Activated CD8-positive, alpha-beta memory T cell treated with anti-CD3 and anti-CD28 coated beads for 48 hours (primary cell): Measurements from ENCODE around the gene CCDC86.
"Not testable (repeated sequence)": the region's sequence is repeated elsewhere in the genome, so short reads cannot be mapped to it uniquely, and the experiment has no call there.

Source experiments
- DNase-seq, 3 experiments: peaks; one replicate each; pipeline ENCODE4 v3.0.0-alpha.2; 2020; ENCODE audit warnings: low read depth in 2 of 3, low spot score in 2 of 3

Gene CCDC86

GRCh38 chr11:60841797-60842667, at the start of gene CCDC86:
Gene CCDC86 (plus strand): TSS chr11:60842113. CDS start chr11:60842125, 12 bp downstream.
- peak; percentile 98 to 100 (median 99) for DNase-seq

GRCh38 chr11:60792521-60792920, 49.4 kb upstream of the CCDC86 start:
- no peak for DNase-seq

- no peak for DNase-seq
Measured at GRCh38 chr11:60795291-60795690, 46.6 kb upstream of the CCDC86 start.

GRCh38 chr11:60797846-60798630, 43.9 kb upstream of the CCDC86 start:
- no peak for DNase-seq

GRCh38 chr11:60798631-60799030, 43.3 kb upstream of the CCDC86 start:
- DNase-seq, result no peak

GRCh38 chr11:60801194-60801593, 40.7 kb upstream of the CCDC86 start:
- DNase-seq, result no peak

- no peak for DNase-seq
Measured at GRCh38 chr11:60803273-60803936, 38.5 kb upstream of the CCDC86 start.

- no peak for DNase-seq
Measured at GRCh38 chr11:60809249-60809648, 32.7 kb upstream of the CCDC86 start.

- DNase-seq, result no peak
Measured at GRCh38 chr11:60809691-60810090, 32.2 kb upstream of the CCDC86 start.

GRCh38 chr11:60810151-60810550, 31.8 kb upstream of the CCDC86 start:
- DNase-seq, result no peak

- no peak for DNase-seq
Measured at GRCh38 chr11:60810569-60810968, 31.3 kb upstream of the CCDC86 start.

- DNase-seq, result no peak
Measured at GRCh38 chr11:60813324-60813723, 28.6 kb upstream of the CCDC86 start.

- no peak for DNase-seq
Measured at GRCh38 chr11:60814112-60814511, 27.8 kb upstream of the CCDC86 start.

GRCh38 chr11:60816590-60817157, 25.2 kb upstream of the CCDC86 start:
- DNase-seq, result no peak

GRCh38 chr11:60818057-60818456, 23.9 kb upstream of the CCDC86 start:
- DNase-seq, result no peak

GRCh38 chr11:60821827-60822599, 19.9 kb upstream of the CCDC86 start:
- no peak for DNase-seq

GRCh38 chr11:60823745-60824306, 18.1 kb upstream of the CCDC86 start:
- not testable (repeated sequence) for DNase-seq

GRCh38 chr11:60825118-60825517, 16.8 kb upstream of the CCDC86 start:
- DNase-seq, result no peak

GRCh38 chr11:60825790-60826189, 16.1 kb upstream of the CCDC86 start:
- no peak for DNase-seq

GRCh38 chr11:60830478-60831142, 11.3 kb upstream of the CCDC86 start:
- no peak for DNase-seq
